Testis (tissue), 3 donors: ENCODE measurements around the gene CTTNBP2. TPM values are rescaled to one million over a fixed set of nuclear protein-coding genes. Genes with fewer than 3 reads are reported as not detected.

Source experiments
- DNase-seq: peaks from one replicate; pipeline ENCODE4 v3.0.0-alpha.2; 2019
- H3K27ac ChIP-seq, 2 donors: fragments of 200-600 bp; sonication (generic); one replicate each; pipeline ENCODE4 v1.5.1; 2019
- H3K27me3 ChIP-seq: fragments of 200-600 bp; sonication (generic); one replicate; pipeline ENCODE4 v1.5.1; 2019
- H3K36me3 ChIP-seq: fragments of 200-600 bp; sonication (generic); one replicate; pipeline ENCODE4 v1.5.1; 2017; ENCODE audit warnings: low read depth; ENCODE audit errors: missing control alignments
- H3K4me1 ChIP-seq: fragments of 200-600 bp; sonication (generic); one replicate; pipeline ENCODE4 v1.5.1; 2019
- H3K4me3 ChIP-seq, 2 donors: fragments of 200-600 bp; sonication (generic); one replicate each; pipeline ENCODE4 v1.5.1; 2017 to 2019
- H3K9me3 ChIP-seq: fragments of 200-600 bp; sonication (generic); one replicate; pipeline ENCODE4 v1.5.1; 2017
- POLR2A ChIP-seq: fragments of 450-650 bp; IDR thresholded peaks from one replicate; pipeline ENCODE4 v1.6.1; 2017; ENCODE audit warnings: antibody characterized with exemption, mild to moderate bottlenecking, moderate library complexity
- WGBS, 2 donors: methylation state at CpG; one replicate each; pipeline ENCODE4 v1.1.5; 2018; 5-methylcytosine and 5-hydroxymethylcytosine counted together
- intact Hi-C: fragments of 100-400 bp; cut with DNase I; formaldehyde crosslinking; loops from one replicate; pipeline ENCODE4 v1.15.1; 2023; ENCODE audit warnings: low total_unique reads
- polyA plus RNA-seq: library from polyadenylated mRNA; stranded (reverse); fragments of 350-450 nt; fragmentation: Illumina TruSeq; extraction: RNeasy Lipid Tissue Mini Kit (QIAGEN cat#74804); gene quantifications from one replicate; pipeline ENCODE4 v1.2.3, GENCODE V29; 2014; ENCODE audit warnings: low read depth, low replicate concordance; ENCODE audit not compliant: insufficient read depth
- total RNA-seq, 2 donors: library from RNA; depleted of rRNA; stranded (reverse); fragments of >200 nt; gene quantifications; one replicate each; pipeline ENCODE4 v1.2.3, GENCODE V29; 2016
- TF ChIP-seq, protein P1 (sequence below), 3 experiments: fragments of 450-650 bp in 2 of 3; fragments of 200-600 bp in 1 of 3; sonication (generic) in 1 of 3; IDR thresholded peaks; one replicate each; pipeline ENCODE4 v1.5.1; 2016 to 2019; ENCODE audit warnings: antibody characterized with exemption in 3 of 3, mild to moderate bottlenecking in 2 of 3, moderate library complexity in 1 of 3

CTTNBP2 gene
- total and polyA plus RNA-seq, 3 donors from 2014 or later = 2.7 to 4.3 (median 3.4) TPM

DNA sequence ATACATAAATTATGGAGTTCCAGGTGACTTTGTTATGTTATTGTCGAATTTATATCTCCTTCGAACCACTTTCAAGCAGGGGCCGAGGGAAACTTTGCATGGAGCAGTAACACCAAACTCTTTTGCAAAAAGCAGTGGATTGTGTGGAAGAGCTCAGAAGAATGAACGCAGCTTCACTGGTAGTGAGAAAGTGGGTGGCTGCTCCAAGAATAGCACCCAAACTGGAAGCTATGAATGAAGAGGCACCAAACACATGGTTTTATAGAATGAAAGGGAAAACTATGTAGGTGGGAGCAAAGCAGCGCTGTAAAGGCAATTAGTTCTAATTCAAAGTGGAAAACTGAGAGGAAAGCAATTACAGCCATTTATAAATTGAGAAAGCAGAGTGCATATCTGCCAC lies 67.2 kb downstream of the CTTNBP2 start:
- DNase-seq = no peak
- H3K4me1 ChIP-seq = no peaks in the 10 kb centered on the region
- no peak for TF ChIP-seq POLR2A
- TF ChIP-seq, protein P1, sequence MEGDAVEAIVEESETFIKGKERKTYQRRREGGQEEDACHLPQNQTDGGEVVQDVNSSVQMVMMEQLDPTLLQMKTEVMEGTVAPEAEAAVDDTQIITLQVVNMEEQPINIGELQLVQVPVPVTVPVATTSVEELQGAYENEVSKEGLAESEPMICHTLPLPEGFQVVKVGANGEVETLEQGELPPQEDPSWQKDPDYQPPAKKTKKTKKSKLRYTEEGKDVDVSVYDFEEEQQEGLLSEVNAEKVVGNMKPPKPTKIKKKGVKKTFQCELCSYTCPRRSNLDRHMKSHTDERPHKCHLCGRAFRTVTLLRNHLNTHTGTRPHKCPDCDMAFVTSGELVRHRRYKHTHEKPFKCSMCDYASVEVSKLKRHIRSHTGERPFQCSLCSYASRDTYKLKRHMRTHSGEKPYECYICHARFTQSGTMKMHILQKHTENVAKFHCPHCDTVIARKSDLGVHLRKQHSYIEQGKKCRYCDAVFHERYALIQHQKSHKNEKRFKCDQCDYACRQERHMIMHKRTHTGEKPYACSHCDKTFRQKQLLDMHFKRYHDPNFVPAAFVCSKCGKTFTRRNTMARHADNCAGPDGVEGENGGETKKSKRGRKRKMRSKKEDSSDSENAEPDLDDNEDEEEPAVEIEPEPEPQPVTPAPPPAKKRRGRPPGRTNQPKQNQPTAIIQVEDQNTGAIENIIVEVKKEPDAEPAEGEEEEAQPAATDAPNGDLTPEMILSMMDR (IDR thresholded peaks at IDR 0.05) = no peak
- no peak overlapping the region for H3K4me3 ChIP-seq
- WGBS, 2 donors = 88 to 91% methylated on average over 5 of the region's 5 CpGs
- H3K27me3 ChIP-seq = no peaks in the 10 kb centered on the region
- H3K9me3 ChIP-seq = no peaks in the 10 kb centered on the region
- H3K27ac ChIP-seq = no peak overlapping the region
- no peaks in the 10 kb centered on the region for H3K36me3 ChIP-seq
- intact Hi-C loops = no loop called here

DNA sequence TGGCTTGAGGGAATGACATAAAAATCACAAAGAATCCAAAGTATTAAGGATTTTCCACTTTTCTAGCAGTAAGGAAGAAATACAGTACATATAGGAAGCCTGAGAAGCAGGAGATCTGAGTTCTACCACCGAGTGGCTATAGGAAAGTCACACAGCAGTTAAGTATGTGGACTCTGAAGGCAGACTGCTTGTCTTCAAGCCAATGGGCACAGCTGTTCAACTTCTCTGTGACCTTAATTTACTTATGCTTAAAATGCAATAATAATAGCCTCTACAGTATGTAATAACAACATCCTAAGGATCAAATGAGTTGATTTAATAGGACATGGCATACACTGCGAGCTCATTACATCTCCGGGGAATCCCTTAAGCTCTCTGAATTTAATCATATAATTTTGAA lies 68.0 kb downstream of the CTTNBP2 start:
- Histone ChIP-seq H3K27me3 (no peaks in the 10 kb centered on the region), H3K4me3 (no peak overlapping the region), H3K9me3 (no peaks in the 10 kb centered on the region), H3K36me3 (no peaks in the 10 kb centered on the region), H3K27ac (no peak overlapping the region), H3K4me1 (no peaks in the 10 kb centered on the region)
- 84 to 86% methylated on average over 3 of the region's 3 CpGs for WGBS, 2 donors
- intact Hi-C loops = no loop called here
- TF ChIP-seq POLR2A = no peak
- TF ChIP-seq, protein P1 (IDR thresholded peaks at IDR 0.05) = no peak
- DNase-seq = no peak

DNA sequence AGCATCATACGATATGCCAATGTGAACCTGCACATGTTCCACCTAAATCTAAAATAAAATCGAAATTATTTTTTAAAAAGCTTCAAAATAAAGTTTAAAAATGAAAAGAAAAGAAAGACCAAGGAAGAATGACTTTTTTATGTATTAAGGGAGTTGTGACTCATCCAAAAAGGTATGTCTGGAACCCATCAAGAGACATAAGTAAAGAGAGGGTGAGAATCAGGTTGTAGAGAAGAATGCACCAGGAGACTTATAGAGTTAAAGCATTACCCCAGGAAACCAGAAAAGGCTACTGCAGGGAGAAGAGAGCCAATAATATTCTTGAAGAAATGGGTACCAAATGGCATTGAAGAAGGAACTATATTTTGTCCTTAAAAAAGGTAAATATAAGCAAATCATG lies 69.8 kb downstream of the CTTNBP2 start:
- Histone ChIP-seq H3K27me3 (no peaks in the 10 kb centered on the region), H3K9me3 (no peaks in the 10 kb centered on the region), H3K27ac (no peak overlapping the region), H3K4me3 (no peak overlapping the region), H3K4me1 (no peaks in the 10 kb centered on the region), H3K36me3 (no peaks in the 10 kb centered on the region)
- intact Hi-C loops = no loop called here
- TF ChIP-seq POLR2A = no peak
- TF ChIP-seq, protein P1 (IDR thresholded peaks at IDR 0.05) = no peak
- 92% methylated on average over 2 of the region's 2 CpGs for WGBS, 2 donors
- DNase-seq = no peak

DNA sequence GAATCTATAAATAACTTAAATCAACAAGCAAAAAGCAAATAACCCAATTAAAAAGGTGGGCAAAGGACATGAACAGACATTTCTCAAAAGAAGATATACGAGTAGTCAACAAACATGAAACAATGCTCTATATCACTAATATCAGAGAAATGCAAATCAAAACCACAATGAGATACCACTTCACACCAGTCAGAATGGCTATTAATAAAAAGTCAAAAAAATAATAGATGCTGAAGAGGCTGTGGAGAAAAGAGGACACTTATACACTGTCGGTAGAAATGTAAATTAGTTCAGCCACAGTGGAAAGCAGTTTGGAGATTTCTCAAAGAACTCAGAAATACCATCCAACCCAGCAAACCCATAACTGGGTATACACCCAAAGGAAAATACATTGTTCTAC lies 70.6 kb downstream of the CTTNBP2 start:
- intact Hi-C loops = no loop called here
- Histone ChIP-seq H3K4me3 (no peak overlapping the region), H3K27me3 (no peaks in the 10 kb centered on the region), H3K9me3 (no peaks in the 10 kb centered on the region), H3K27ac (no peak overlapping the region), H3K36me3 (no peaks in the 10 kb centered on the region), H3K4me1 (no peaks in the 10 kb centered on the region)
- WGBS, 2 donors = 92 to 95% methylated on average over 2 of the region's 2 CpGs
- TF ChIP-seq, protein P1 (IDR thresholded peaks at IDR 0.05) = no peak
- no peak for DNase-seq

DNA sequence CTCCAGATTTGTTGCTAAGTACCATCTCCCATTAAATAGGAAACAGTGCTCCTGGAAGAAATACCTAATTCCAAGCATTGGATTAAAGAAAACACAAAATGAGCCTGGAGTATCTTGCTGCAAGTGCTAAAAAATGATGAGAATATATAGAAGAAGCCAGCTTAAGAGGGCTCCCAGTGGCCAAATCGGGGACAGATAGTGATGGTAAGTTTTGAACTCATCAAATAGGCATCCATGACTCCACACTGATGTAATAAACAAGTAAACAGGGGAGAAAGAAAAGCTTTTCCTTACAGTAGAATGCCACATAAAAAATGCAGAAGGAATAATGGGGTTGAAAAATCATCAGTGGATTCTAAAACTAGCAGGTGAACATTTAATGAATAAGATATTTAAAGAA lies 72.4 kb downstream of the CTTNBP2 start:
- intact Hi-C loops = no loop called here
- no peak for TF ChIP-seq POLR2A
- TF ChIP-seq, protein P1 (IDR thresholded peaks at IDR 0.05) = no peak
- no peaks in the 10 kb centered on the region for H3K36me3 ChIP-seq

More for the DNA sequence above, 72.4 kb downstream of the CTTNBP2 start:
- H3K27me3 ChIP-seq = no peaks in the 10 kb centered on the region
- 83 to 95% methylated on average over 1 of the region's 1 CpG for WGBS, 2 donors
- H3K9me3 ChIP-seq = no peaks in the 10 kb centered on the region
- no peak overlapping the region for H3K27ac ChIP-seq
- H3K4me3 ChIP-seq = no peak overlapping the region
- DNase-seq = no peak
- no peaks in the 10 kb centered on the region for H3K4me1 ChIP-seq
